ENCODE results near the gene CLINT1.
A peak's percentile ranks its signal among the peaks of the same experiment; 100 is the strongest.

- TF ChIP-seq SMC3 (conservative IDR thresholded peaks at IDR 0.05; ENCODE audit: insufficient read depth, low read depth, low read length) (no peak), POLR2A (conservative IDR thresholded peaks at IDR 0.05) (peak; percentile 87)
These were observed at the start of gene CLINT1 for GRCh38 chr5:157858527-157859226.

All from K562 (cell line).